ENCODE measurements around the gene RFWD3. TPM values are rescaled to one million over a fixed set of nuclear protein-coding genes. Genes with fewer than 3 reads are reported as not detected.

The RFWD3 gene
- total and polyA plus RNA-seq, 2 donors (not counting 1 experiment from before 2014, with no cell fraction given), result 12.9 to 15.2 TPM

GRCh38 chr16:74652249-74652648, 14.4 kb downstream of the RFWD3 start:
- Histone ChIP-seq H3K9me3 (ENCODE audit: control insufficient read depth, insufficient read depth, low read depth, low read length) (no peaks in the 10 kb centered on the region), H3K27me3 (ENCODE audit: control insufficient read depth, insufficient read depth, low read length) (no peaks in the 10 kb centered on the region), H3K4me1 (ENCODE audit: control insufficient read depth, extremely low read depth, insufficient read depth, low read length) (no peaks in the 10 kb centered on the region), H4K20me1 (ENCODE audit: control insufficient read depth, extremely low read depth, insufficient read depth, low read length) (no peaks in the 10 kb centered on the region), H3K4me3 (replicated peaks in 1 of 4; ENCODE audit: control extremely low read depth in 1 of 4, insufficient read depth in 1 of 4, low read depth in 3 of 4, low read length in 4 of 4) (no peak overlapping the region), H3K36me3 (ENCODE audit: control insufficient read depth, insufficient read depth, low read length) (peaks cover 2% of the 10 kb centered on the region), H2AFZ (ENCODE audit: low read length) (no peak overlapping the region), H3K27ac (ENCODE audit: insufficient read depth, low read length) (no peak overlapping the region), H3K79me2 (ENCODE audit: control insufficient read depth, insufficient read depth, low read length) (peaks cover 45% of the 10 kb centered on the region), H3K9ac (ENCODE audit: insufficient read depth, low read length) (no peak overlapping the region), H3K4me2 (ENCODE audit: extremely low read depth, insufficient read depth, low read length) (no peak overlapping the region)
- no peak for DNase-seq (ENCODE audit: low read depth in 2 of 2)
- TF ChIP-seq CTCF (conservative IDR thresholded peaks at IDR 0.05 in 1 of 2, IDR thresholded peaks at IDR 0.05 in 1 of 2; ENCODE audit: low read depth in 1 of 2, low read length in 2 of 2), result no peak
- no peak for TF ChIP-seq EZH2 (IDR thresholded peaks at IDR 0.05; ENCODE audit: low read length, missing control alignments)

GRCh38 chr16:74651841-74652240, 14.8 kb downstream of the RFWD3 start:
- Histone ChIP-seq H2AFZ (ENCODE audit: low read length) (no peak overlapping the region), H3K4me1 (ENCODE audit: control insufficient read depth, extremely low read depth, insufficient read depth, low read length) (no peaks in the 10 kb centered on the region), H3K4me3 (replicated peaks in 1 of 4; ENCODE audit: control extremely low read depth in 1 of 4, insufficient read depth in 1 of 4, low read depth in 3 of 4, low read length in 4 of 4) (no peak overlapping the region), H3K36me3 (ENCODE audit: control insufficient read depth, insufficient read depth, low read length) (peaks cover 2% of the 10 kb centered on the region), H3K27me3 (ENCODE audit: control insufficient read depth, insufficient read depth, low read length) (no peaks in the 10 kb centered on the region), H3K9me3 (ENCODE audit: control insufficient read depth, insufficient read depth, low read depth, low read length) (no peaks in the 10 kb centered on the region), H4K20me1 (ENCODE audit: control insufficient read depth, extremely low read depth, insufficient read depth, low read length) (no peaks in the 10 kb centered on the region), H3K27ac (ENCODE audit: insufficient read depth, low read length) (no peak overlapping the region), H3K4me2 (ENCODE audit: extremely low read depth, insufficient read depth, low read length) (no peak overlapping the region), H3K79me2 (ENCODE audit: control insufficient read depth, insufficient read depth, low read length) (peaks cover 41% of the 10 kb centered on the region), H3K9ac (ENCODE audit: insufficient read depth, low read length) (no peak overlapping the region)
- DNase-seq (ENCODE audit: low read depth in 2 of 2), result no peak
- no peak for TF ChIP-seq EZH2 (IDR thresholded peaks at IDR 0.05; ENCODE audit: low read length, missing control alignments)

- no peak overlapping the region for H3K4me3 ChIP-seq (replicated peaks in 1 of 4; ENCODE audit: control extremely low read depth in 1 of 4, insufficient read depth in 1 of 4, low read depth in 3 of 4, low read length in 4 of 4)
- no peak overlapping the region for H2AFZ ChIP-seq (ENCODE audit: low read length)
- no peaks in the 10 kb centered on the region for H3K9me3 ChIP-seq (ENCODE audit: control insufficient read depth, insufficient read depth, low read depth, low read length)
- peaks cover 2% of the 10 kb centered on the region for H3K36me3 ChIP-seq (ENCODE audit: control insufficient read depth, insufficient read depth, low read length)
- DNase-seq (ENCODE audit: low read depth in 2 of 2), result peak in 1 of 2 donors; percentile 31
- no peak for TF ChIP-seq EZH2 (IDR thresholded peaks at IDR 0.05; ENCODE audit: low read length, missing control alignments)
- TF ChIP-seq CTCF (conservative IDR thresholded peaks at IDR 0.05 in 1 of 2, IDR thresholded peaks at IDR 0.05 in 1 of 2; ENCODE audit: low read depth in 1 of 2, low read length in 2 of 2), result peak; percentile 38 to 55
- no peak overlapping the region for H3K9ac ChIP-seq (ENCODE audit: insufficient read depth, low read length)
- H3K4me2 ChIP-seq (ENCODE audit: extremely low read depth, insufficient read depth, low read length), result no peak overlapping the region
- H3K79me2 ChIP-seq (ENCODE audit: control insufficient read depth, insufficient read depth, low read length), result peaks cover 34% of the 10 kb centered on the region
- no peaks in the 10 kb centered on the region for H3K27me3 ChIP-seq (ENCODE audit: control insufficient read depth, insufficient read depth, low read length)
- no peaks in the 10 kb centered on the region for H4K20me1 ChIP-seq (ENCODE audit: control insufficient read depth, extremely low read depth, insufficient read depth, low read length)
- H3K27ac ChIP-seq (ENCODE audit: insufficient read depth, low read length), result no peak overlapping the region
- H3K4me1 ChIP-seq (ENCODE audit: control insufficient read depth, extremely low read depth, insufficient read depth, low read length), result no peaks in the 10 kb centered on the region
These were observed 15.6 kb downstream of the RFWD3 start for GRCh38 chr16:74650966-74651567.
